ENCODE measurements around the gene CC2D1B. TPM values are rescaled to one million over a fixed set of nuclear protein-coding genes. Genes with fewer than 3 reads are reported as not detected.

CC2D1B gene
- total and polyA plus RNA-seq, 2 of the 4 experiments (the other 2 are of a cell fraction) = 16.9 to 17.2 TPM

DNA sequence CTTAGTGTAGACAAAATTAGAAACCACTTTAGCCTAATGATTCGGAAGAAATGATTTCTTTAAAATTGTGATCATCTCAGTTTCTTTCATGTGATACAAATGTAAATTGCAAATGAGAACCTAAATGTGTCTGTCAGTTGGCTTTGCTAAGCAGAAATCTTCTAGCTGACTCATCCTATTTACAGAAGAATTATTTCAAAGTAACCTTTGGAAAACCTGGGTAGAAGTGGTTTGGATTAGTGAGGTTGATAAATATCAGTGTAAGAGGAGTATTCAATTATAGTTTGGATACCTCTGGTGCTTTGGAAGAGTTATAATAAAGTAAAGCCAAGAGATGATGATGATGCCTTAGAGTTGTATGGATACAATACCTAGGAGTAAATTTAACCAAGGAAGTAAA is 37.4 kb downstream of the CC2D1B start:
- no peak overlapping the region for H2BK5ac ChIP-seq (ENCODE audit: low read depth, low read length, poor library complexity, severe bottlenecking)
- H3K4ac ChIP-seq (ENCODE audit: low read depth, low read length) = no peak overlapping the region
- DNase-seq = peak; percentile 6
- no CpG with 5 or more reads among the region's 1 CpG for WGBS, 2 experiments (ENCODE audit: extremely low coverage in 2 of 2, insufficient read length in 1 of 2)
- H3K4me3 ChIP-seq (ENCODE audit: insufficient read depth, low read depth, low read length) = no peak overlapping the region
- no peak overlapping the region for H2BK120ac ChIP-seq (ENCODE audit: low read depth, low read length)
- H2AK5ac ChIP-seq (ENCODE audit: low read depth, low read length) = no peak overlapping the region
- no peak overlapping the region for H4K8ac ChIP-seq (ENCODE audit: low read depth in 2 of 2, low read length in 2 of 2)
- no peak overlapping the region for H3K4me2 ChIP-seq (ENCODE audit: low read depth, low read length)
- H4K20me1 ChIP-seq (ENCODE audit: insufficient read depth, low read length) = no peaks in the 10 kb centered on the region
- H3K23ac ChIP-seq (ENCODE audit: low read depth, low read length) = no peak overlapping the region
- in situ Hi-C loops (cut with MboI; ENCODE audit: low sequenced_read_pairs) (no loop called here), dilution Hi-C loops (cut with HindIII; ENCODE audit: low sequenced_read_pairs, unreplicated experiment) (no loop called here), intact Hi-C loops (cut with micrococcal nuclease) (no loop called here)
- no peaks in the 10 kb centered on the region for H3K9me3 ChIP-seq (ENCODE audit: control insufficient read depth, insufficient read depth, low read length)
- no peak overlapping the region for H3K27ac ChIP-seq (ENCODE audit: insufficient read depth, low read length)
- peak; percentile 64 for TF ChIP-seq MAFK (IDR thresholded peaks at IDR 0.05; ENCODE audit: low read depth, low read length)
- no peak for TF ChIP-seq SMC3 (IDR thresholded peaks at IDR 0.05; ENCODE audit: low read depth, low read length)
- no peaks in the 10 kb centered on the region for H3K36me3 ChIP-seq (ENCODE audit: control insufficient read depth, insufficient read depth, low read length)
- H3K79me1 ChIP-seq (ENCODE audit: low read depth in 1 of 2, low read length in 2 of 2) = no peaks in the 10 kb centered on the region
- H4K91ac ChIP-seq (ENCODE audit: insufficient read depth, low read depth, low read length) = no peak overlapping the region
- no peak overlapping the region for H3K14ac ChIP-seq (replicated peaks; ENCODE audit: low read depth, low read length)
- no peak overlapping the region for H3K56ac ChIP-seq (ENCODE audit: extremely low read depth, insufficient read depth, low read length)
- H3K18ac ChIP-seq (ENCODE audit: low read depth, low read length) = no peak overlapping the region
- no peak overlapping the region for H2BK20ac ChIP-seq (ENCODE audit: low read depth, low read length)
- peaks cover 2% of the 10 kb centered on the region; the same call in 1 of the 2 replicates for H3K9me1 ChIP-seq (ENCODE audit: insufficient read depth, low read length)
- H3K27me3 ChIP-seq (ENCODE audit: control insufficient read depth, insufficient read depth, low read length) = no peaks in the 10 kb centered on the region
- no peak overlapping the region for H2BK15ac ChIP-seq (ENCODE audit: low read depth, low read length)
- no peak for ATAC-seq (ENCODE audit: low read depth)
- H3K4me1 ChIP-seq (ENCODE audit: control insufficient read depth, insufficient read depth, low read length) = no peaks in the 10 kb centered on the region
- CTCF ChIA-PET = no interaction called here
- H2AFZ ChIP-seq (replicated peaks; ENCODE audit: low read length, poor library complexity) = no peak overlapping the region
- no peak overlapping the region for H3K9ac ChIP-seq (ENCODE audit: low read depth, low read length)
- POLR2A ChIA-PET (ENCODE audit: unreplicated experiment) = no interaction called here
- H2AK9ac ChIP-seq (replicated peaks; ENCODE audit: low read depth, low read length, poor library complexity) = no peak overlapping the region
- H4K5ac ChIP-seq (ENCODE audit: low read depth, low read length) = no peak overlapping the region
- no TSS peak for BruUV-seq (replicated peaks)

All from IMR-90 (cell line).